GM19455 (cell line): ENCODE measurements around the gene SLC26A9.
"Not testable (repeated sequence)": the region's sequence is repeated elsewhere in the genome, so short reads cannot be mapped to it uniquely, and the experiment has no call there.

Source experiments
- ATAC-seq: cut with Tn5 transposase; IDR thresholded peaks from one replicate; pipeline ENCODE4 v1.9.1; 2021; ENCODE audit not compliant: unreplicated experiment

Gene SLC26A9

DNA sequence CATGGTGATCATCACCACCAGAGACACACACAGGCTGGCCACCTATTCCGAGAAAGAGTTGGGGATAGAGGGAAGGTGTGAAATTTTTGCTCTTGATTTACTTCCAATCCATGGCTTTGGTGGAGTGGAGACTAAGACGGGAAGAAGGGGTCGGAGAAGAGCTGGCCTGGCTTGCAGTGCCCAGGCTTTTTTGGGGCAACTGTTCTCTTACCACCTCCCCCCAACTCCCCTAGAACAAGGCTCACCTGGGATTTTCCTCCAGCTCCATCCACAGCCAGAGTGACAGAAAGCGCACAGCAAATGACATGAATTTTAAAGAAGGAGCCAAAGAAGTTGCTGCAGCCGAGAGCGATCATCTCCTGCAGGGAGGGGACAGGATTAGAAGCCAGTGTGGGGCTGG lies 16.0 kb downstream of the SLC26A9 start:
- ATAC-seq: no peak

DNA sequence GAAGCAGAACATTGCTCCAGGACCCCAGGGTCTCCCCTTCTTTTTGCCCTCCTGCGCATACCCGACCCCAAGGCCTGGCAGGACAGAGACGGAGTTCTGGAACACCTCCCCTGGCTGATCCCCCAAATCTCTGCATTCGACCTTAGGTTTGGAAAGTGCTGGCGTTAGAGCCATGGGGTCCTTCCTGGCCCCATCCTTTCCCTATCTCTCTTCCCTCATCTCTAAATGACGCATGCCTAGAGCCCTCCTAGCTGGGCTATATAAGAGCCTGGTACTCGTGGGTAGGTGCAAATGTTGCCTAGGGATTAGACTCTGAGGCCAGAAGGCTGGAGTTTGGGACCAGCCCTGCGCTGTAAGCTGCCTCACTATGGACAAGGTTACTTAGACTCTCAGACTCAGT lies 16.6 kb downstream of the SLC26A9 start:
- no peak for ATAC-seq

DNA sequence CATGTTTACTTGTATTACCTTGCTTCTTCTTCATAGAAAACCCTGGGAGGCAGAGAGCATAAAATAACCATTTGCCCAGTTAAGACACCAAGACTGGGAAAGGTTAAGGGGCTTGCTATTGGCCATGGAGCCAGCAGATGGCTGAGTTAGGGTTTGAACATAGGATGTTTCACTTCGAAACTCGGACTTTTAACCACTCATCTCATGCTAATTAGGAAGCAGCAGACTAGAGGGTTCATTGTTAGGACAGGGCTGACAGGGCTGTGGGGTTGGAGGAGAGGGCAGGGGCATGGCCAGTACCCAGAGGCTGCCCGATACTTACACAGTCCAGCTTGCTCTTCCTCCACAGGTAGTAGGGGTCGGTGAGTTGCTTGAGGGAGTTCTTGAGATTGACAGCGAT lies 17.0 kb downstream of the SLC26A9 start:
- no peak for ATAC-seq

DNA sequence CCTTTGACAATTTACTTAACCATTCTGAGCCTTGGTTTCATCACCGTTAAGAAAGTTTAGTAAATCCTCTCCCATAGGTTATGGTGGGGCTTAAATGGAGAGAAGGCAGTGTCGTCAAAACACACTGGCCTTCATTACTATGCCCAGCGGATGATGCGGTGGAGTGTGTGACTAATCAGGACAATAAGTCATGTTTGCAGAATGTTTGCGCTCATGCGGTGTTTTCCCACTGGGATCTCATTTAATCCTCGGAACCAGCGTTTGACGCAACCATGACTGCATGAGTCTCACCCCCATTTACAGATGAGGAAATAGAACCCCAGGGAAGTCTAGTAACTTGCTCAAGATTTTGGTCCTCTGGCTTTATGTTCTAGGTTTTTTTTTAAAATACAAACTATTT lies 17.5 kb downstream of the SLC26A9 start:
- ATAC-seq: no peak

DNA sequence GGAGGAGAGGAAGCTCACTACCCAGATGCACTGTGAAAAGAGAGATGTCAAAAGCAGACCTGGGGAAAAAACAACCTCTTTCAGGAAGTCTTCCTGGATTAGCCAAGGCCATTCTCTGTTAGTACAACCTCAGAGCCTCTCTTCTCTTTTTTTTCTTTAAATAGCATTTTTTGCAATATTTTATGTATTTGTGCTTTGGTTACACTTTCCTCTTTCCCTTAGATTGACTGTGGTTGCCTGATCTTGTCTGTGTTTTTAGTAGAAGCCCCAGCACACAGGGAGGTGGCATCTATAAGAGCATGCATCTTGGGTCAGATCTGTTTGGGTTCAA lies 18.8 kb downstream of the SLC26A9 start:
- ATAC-seq: no peak

DNA sequence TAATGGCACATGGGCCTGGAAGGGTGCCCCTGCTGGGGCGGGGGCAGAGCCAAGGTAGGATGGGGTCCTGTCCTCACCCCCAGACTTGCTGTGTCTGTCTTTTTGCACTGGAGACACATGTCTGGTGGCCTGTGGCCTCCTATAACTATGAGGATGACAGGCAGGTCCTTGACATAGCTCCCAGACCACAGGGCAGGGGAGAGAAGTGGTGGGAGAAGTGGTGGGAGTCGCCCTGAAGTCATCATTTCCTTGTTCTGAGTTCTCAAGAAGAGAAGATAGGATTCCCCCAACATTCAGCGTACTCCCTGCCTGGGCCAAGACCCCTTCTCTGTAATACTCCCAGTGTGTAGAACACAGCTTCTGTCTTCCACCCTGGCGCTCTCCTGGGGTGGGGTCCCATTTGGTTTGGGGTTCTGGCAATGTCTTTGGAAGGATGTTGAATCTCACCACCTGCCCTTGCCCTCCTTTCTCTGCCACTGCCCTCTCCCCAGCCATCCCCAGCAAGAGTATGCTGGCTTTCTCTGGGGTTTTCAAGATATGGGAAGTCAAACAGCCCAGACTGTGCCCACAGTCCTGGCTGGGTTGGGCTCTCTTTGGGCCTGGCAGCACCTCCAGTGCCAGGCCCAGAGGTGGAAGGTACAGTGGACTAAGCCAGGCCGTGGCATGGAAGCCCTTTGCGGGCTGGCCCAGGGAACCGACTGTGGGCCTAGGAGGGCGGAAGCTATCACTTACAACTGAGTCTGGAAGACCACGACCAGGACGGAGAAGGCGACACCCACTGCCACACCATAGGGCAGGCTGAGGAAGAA lies 19.4 kb downstream of the SLC26A9 start:
- ATAC-seq: no peak

DNA sequence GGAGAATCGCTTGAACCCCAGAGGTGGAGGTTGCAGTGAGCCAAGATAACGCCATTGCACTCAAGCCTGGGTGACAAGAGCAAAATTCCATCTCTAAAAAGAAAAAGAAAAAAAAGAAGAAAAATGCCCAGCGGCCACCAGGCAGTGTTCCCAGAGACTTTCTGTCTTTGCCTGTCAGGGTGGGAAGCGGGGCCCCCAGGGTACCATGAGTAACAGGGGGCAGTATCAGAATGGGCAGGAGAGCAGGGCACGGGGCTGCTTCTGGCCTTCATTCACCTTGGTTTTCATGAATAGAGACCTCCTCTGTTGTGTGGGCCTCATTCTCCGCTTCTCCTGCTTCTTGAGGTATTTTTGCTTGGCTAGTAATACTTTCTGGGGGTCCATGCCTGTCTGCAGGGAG lies 20.4 kb downstream of the SLC26A9 start:
- no peak for ATAC-seq

DNA sequence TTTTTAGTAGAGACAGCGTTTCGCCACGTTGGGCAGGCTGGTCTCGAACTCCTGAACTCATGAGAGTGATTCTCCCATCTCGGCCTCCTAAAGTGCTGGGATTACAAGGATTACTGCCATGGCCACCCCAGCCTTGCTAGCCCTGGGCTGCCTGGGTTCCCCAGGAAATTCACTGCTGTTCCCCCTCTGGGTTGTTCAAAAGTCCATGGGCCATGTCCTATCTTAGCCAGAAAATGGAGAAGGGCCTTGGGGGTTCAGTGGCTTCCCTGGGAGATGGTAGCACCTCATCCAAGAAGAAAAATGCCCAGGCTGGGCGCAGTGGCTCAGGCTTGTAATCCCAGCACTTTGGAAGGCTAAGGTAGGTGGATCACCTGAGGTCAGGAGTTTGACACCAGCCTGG lies 20.9 kb downstream of the SLC26A9 start:
- ATAC-seq: no peak

DNA sequence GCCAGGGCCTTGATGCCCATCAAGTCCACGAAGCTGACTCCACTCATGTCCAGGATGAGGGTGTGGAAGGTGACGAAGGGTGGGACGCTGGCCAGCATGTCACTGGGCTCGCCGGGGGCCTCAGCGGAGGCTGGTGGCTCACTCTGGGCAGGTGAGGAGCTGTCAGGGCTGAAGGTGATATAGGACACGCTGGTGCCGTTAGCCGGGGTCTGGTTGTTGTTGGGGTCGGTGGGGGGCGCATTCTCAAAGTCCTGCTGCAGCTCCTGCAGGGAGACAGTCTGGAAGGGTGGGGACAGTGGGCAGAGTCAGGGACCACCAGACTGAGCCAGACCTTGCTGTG lies 21.7 kb downstream of the SLC26A9 start:
- ATAC-seq: no peak

DNA sequence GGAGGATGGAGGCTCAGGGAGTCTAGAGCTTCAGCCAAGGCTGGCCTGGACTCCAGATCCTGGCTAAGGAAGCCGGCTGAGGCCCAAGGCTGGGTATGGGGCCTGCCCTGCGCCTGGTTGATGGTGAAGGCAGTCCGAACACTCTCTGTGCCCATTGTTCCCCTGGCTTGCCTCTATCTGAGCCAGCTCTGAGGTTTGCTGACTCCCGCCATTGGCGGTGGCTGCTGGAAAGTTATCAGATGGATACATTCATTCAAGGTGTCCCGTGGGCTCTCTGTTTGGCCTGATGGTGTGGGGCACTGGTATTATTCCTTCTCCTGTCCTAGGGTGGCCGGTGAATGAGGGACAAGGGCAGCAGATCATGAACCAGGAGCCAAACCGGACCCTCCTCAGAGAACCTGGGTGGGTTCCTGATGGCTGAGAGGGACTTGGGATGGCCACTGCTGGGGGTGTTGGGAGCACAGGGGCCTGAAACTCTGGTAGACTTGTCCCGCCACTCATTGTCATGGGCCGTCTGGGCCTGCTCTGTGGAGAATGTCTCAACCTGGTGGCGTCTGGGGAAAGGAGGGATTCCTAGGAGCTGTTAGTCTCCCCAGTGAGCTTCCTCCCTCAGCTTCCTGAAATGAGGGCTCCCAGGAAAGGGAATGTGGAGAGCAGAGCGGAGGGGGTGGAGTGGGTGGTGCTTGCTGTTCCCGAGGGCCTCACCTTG lies 22.2 kb downstream of the SLC26A9 start:
- ATAC-seq: no peak

DNA sequence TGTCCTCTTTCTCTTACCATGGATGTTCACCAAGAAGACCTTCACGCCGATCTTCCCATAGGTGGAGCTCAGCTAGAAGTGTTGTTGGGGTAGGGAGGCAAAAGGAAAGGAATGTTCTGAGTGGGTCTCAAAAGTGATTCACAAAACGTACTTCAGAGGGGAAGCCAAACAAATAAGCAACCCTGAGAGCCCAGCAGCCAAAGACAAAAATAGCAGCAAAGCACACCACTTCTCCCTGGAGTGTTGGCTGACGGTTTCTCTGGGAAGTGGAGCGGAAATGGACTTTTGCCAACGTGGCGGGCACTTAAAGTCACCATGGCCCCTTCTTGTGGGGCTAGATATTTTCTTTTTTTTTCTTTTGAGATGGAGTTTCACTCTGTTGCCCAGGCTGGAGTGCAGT lies 23.1 kb downstream of the SLC26A9 start:
- ATAC-seq: no peak

DNA sequence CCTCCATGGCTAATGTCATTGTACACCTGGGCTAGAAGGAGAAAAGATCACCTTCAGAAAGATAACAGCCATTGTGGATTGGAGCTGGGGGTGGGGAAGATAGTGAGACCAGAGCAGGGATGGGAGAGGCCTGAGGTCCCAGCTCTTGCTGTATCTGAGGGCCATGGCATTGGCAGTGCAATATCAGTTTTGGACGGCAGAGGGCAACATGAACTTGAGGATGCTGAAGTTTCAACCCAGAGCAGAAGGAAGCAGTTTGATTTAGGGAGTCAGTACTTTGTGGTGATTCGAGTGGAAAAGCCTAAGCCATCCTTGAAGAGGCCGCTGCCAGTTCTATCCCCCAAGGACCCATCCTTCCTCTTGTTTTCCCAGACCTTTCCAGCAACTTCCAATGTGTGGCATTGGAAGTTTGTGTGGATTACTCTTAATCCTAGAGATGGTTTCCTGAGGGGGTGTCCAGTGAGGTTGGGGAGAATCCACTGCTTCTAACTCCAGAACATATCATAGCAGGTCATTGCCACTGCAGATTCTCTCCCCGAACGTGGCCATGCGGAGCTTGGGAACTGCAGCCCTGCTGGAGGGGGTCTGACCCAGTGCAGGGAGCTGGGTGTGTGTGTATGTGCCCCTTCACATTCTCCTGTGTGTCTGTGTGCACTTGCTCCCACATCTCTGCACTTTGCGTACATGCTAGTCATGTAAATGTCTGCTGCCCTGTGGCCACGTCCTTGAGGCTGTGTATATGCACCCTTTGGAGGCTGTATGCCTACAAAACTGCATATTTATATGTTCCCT lies 24.1 kb downstream of the SLC26A9 start:
- no peak for ATAC-seq

DNA sequence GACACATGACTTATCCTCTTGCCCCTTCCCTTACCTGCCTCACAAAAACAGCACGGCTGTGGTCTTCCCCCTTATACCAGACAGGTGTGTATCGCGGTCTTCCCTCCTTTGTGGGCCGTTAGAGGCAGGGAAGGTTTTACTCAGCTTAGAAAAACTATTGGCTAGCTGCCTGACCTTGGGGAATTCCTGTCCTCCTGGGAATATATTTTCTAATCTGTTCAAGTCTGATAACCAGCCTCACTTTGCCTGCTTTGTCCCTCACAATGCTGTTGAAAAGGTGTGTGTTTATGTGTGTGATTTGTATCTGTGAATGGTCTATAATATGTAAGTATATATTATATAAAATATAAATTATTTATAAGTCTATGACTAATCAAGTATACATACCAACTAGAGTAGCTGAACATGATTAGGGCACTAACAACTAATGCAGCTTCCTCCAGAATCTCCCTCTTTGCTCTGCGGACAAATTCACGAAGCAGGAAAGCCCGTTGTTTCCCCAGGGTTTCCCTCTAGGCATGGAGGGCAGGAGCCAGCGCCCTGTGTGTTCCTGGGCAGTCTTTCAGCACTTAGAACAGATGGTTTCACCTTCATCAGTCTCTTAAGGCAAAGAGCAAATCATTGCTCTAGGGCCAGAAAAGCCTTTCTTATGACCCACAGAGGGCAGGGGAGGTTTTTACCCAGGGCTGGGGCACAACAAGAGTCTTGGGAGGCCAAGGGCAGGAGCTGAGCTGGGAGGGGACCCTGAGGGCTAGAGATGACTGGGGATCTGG lies 25.6 kb downstream of the SLC26A9 start:
- no peak for ATAC-seq

DNA sequence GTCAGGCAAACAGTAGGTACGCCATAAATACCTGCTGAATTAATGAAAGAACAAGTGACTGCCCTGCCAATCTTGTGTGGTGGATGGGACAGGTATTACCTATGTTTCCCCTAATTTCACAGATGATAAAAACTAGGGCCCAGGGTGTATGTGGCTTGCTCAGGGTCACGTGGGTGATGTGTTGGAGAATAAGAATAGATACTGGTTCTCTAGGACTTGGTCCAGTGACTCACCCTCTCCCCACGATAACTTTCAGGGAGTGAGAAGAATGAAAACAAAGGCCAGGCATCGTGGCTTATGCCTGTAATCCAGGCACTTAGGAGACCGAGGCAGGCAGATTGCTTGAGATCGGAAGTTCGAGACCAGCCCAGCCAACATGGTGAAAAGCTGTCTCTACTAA lies 26.7 kb downstream of the SLC26A9 start:
- no peak for ATAC-seq

DNA sequence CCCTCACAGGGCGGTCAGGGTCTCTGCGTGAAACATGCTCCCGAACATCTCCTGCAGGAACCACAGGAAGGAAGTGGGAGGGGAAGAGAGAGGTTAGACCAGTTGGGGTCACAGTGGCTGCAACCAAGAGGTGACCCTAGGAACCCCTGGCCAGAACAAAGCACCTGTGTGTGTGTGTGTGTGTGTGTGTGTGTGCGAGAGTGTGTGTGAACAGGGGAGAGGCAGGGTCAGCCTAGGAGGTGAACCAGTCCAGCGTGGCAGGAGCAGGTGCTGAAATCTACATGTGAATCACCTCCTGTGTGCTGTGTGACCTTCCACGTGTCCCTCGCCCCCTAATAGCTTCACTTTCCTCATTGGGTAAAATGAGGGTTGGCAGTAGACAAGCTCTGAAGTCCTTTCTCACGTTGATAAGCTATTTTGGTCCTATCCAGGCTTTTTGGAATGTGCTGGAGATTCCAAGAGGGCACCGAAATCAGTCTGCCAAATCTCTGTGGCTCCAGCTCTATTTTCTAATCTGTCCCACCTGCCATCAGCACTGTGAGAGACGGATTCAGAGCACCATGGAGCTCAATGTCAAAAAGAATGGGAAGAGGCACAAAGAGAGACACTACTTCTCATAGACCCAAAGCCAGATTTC lies 27.8 kb downstream of the SLC26A9 start:
- ATAC-seq: no peak

DNA sequence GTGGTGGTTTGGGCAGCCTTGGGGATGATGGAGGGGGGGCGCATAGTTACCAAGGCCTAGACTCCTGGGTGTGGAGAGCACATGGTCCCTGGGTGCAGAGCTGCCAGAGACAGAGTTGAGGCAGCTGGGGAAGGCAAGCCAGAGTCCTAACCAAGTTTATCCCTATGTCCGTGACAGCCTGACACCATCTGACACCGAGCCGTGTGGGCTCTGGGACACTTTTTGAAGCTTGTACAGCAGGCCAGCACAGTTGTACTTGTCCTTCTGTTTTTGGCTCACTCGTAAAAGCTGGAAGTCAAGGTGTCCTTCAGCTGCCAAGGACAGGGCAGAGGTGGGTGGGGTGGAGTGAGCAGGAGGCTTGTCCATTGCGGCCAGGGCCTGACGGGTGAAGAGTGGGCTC lies 28.5 kb downstream of the SLC26A9 start:
- no peak for ATAC-seq

DNA sequence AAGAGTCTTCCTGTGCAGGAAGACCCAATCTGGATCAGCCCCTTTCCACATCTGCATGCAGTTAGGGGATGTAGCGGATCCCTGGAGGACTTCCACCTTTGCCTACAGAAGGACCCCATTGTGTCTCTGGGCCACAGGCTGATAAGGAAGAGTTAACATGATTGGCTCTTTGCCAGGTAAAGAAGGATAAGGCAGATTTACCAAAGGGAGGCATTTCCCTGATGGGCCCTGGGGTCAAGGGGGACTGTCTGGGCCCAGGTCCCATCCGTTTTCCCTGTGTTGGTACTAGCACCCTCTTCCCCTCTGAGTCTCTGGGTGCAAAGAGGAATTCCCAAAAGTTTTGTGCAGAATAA lies 29.1 kb downstream of the SLC26A9 start:
- ATAC-seq: no peak

DNA sequence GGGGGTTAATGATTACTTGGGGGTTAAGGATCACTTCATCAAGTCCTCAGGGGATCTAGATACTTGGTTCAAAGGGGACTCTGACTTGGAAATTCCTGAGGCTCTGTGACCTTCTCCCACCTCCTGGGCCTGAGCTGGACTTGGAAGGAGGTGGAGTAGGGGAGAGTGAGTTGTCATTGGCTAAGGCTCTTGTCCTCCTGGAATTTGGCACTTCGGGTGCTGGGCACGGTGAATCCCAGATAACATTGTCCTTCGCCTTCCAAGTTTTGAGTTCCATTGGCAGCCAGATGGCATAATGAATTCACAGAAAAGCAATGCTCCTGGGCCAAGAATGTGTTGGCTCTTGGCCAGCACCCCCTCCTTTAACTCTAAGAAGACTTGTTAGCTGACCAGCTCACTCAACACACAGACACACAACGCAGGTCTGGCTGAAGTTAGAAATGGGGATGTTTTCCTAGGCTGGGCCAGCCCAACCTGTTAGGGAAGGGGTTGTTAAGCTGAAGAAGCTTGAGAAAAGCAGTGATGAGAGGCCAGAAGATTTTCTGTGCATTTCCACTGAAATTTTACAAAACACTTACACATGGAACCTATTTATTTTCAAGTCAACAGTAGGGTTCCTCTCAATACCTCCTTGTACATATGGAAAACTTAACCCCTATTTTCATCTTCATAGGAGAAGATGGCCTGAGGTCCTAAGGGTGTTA lies 29.7 kb downstream of the SLC26A9 start:
- ATAC-seq: no peak

DNA sequence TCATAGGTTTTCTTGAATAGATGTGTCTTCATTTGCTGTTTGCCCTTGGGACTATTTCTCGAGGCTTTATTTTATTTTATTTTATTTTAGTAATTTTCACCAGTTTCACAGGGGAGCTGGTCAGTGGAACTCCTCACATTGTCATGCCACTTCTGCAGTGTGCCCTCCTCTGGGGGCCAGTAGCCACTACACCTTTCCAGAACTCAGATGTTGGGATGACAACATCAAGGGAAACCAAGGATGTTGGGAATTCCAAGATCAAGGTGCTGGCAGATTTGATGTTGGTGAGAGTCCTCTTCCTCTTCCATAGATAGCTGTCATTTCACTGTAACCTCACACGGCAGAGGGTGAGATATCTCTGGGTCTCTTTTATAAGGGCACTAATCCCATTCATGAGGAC lies 35.5 kb downstream of the SLC26A9 start:
- no peak for ATAC-seq

DNA sequence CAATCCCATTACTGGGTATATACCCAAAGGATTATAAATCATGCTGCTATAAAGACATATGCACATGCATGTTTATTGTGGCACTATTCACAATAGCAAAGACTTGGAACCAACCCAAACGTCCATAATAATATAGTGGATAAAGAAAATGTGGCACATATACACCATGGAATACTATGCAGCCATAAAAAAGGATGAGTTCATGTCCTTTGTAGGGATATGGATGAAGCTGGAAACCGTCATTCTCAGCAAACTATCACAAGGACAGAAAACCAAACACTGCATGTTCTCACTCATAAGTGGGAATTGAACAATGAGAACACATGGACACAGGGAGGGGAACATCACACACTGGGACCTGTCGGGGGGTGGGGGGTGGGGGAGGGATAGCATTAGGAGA lies 38.2 kb downstream of the SLC26A9 start:
- ATAC-seq: not testable (repeated sequence)
